ENCODE measurements around the gene CACTIN. TPM values are rescaled to one million over a fixed set of nuclear protein-coding genes. Genes with fewer than 3 reads are reported as not detected.

The CACTIN gene
- total RNA-seq, 3 donors from 2014 or later: 21.8 to 30.5 (median 27.5) TPM

DNA sequence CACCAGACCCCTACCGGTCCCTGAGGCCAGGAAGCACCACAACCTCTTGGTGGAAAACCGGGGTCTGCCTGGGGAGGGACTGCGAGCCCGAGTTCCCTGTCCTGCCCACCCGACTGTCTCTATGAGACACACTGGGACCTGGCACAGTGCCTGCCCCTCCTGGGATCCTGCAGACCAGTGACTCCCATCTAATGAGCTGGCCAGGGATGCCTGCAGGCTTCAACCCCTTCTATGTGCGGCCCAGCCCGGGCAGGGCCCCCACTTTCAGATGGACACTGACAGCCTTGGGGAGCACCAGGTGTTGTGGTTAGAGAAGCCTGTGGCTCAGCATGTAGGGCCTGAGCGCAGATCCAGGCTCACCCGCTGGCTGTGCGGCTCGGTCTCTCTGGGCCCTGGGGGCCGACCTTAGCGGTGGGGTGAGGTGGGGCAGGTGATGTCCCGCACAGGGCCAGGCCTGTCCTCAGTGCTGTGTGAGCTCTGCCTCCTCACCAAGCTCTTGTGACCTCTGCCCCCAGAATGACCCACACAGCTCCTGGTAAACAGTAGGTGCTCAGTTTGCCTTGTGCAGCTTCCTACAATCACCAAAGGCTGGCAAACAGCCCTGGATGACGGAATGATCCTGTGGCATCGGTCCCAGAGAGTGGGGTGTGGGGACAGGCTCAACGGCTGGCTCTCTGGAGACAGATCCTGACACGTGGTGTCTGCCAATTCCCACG is 17.9 kb upstream of the CACTIN start:
- DNase-seq (ENCODE audit: low spot score in 2 of 2): peak; percentile 44 to 73
- no peaks in the 10 kb centered on the region for H3K27me3 ChIP-seq
- H3K36me3 ChIP-seq: no peaks in the 10 kb centered on the region
- peak overlapping the region in 1 of 2 donors; percentile 25 for H3K27ac ChIP-seq
- no peak overlapping the region for H3K4me3 ChIP-seq
- no peaks in the 10 kb centered on the region for H3K9me3 ChIP-seq
- H3K4me1 ChIP-seq: no peaks in the 10 kb centered on the region
- TF ChIP-seq, protein P1, sequence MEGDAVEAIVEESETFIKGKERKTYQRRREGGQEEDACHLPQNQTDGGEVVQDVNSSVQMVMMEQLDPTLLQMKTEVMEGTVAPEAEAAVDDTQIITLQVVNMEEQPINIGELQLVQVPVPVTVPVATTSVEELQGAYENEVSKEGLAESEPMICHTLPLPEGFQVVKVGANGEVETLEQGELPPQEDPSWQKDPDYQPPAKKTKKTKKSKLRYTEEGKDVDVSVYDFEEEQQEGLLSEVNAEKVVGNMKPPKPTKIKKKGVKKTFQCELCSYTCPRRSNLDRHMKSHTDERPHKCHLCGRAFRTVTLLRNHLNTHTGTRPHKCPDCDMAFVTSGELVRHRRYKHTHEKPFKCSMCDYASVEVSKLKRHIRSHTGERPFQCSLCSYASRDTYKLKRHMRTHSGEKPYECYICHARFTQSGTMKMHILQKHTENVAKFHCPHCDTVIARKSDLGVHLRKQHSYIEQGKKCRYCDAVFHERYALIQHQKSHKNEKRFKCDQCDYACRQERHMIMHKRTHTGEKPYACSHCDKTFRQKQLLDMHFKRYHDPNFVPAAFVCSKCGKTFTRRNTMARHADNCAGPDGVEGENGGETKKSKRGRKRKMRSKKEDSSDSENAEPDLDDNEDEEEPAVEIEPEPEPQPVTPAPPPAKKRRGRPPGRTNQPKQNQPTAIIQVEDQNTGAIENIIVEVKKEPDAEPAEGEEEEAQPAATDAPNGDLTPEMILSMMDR (IDR thresholded peaks at IDR 0.05): no peak
- TF ChIP-seq POLR2A (IDR thresholded peaks at IDR 0.05): no peak
- intact Hi-C loops (cut with DNase I; ENCODE audit: low total_unique reads): no loop called here

DNA sequence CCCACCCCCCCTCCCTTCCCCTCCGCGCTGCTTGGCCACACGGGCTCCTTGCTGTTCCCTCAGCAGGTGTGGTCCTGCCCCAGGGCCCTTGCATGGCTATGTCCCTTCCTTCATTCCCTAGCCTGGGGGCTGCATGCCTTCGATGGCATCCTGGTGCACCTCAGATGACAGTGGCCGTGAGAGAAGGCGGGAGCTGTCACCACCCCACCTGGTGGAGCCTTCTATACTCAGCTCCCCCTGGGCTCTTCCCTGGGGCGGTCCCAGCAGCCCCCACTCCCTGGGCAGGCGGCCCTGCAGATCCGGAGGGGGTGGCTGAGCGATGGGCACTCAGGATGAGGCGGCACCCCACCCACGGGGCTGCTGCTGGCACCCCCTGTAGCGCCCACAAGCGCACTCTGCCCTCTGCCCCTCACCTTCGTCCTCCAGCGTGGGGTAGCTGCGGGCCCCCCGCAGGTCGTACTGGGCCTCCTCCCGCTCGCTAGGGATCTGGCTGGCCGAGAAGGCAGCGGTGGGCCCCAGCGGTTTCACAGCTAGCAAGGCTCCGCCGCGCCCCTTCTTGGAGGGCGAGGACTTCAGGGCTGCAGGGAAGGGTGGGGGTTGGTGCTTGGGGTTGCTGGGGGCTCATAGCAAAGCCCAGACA is 17.2 kb upstream of the CACTIN start:
- Histone ChIP-seq H3K27ac (no peak overlapping the region), H3K4me1 (no peaks in the 10 kb centered on the region), H3K4me3 (no peak overlapping the region), H3K36me3 (no peaks in the 10 kb centered on the region), H3K9me3 (no peaks in the 10 kb centered on the region), H3K27me3 (no peaks in the 10 kb centered on the region)
- TF ChIP-seq POLR2AphosphoS5 (IDR thresholded peaks at IDR 0.05) (no peak), POLR2A (IDR thresholded peaks at IDR 0.05) (no peak)
- TF ChIP-seq, protein P1 (IDR thresholded peaks at IDR 0.05): no peak
- DNase-seq (ENCODE audit: low spot score in 2 of 2): no peak
- intact Hi-C loops (cut with DNase I; ENCODE audit: low total_unique reads): no loop called here

DNA sequence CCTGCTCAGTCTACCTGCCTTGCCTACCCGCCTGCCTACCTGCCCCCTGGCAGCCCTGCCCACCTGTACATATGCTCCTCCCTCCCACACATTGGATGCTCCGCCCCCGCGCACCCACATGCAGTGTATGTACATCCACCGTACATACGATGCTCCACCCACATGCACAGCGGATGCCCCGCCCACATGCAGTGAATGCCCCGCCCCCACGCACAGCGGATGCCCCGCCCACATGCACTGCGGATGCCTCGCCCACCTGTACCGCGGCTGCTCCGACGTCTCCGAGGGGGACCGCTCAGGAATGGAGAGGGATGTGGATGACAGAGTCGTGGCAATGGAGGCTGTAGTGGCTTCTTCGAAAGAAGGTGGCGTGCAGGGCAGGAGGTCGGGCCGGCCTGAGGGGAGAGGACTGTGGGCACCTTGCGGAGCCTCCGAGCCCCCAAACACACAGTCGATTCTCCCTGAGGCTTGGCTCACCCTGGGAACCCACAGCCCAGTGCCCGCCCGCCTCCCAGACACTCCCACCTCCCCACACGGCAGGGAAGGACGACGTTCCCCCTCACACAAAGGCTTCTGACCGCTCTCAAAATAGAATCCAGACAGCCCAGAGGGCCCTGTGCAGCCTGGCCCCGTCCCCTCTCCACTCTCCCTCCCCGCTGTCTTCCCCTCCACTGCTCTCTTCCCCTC is 16.5 kb upstream of the CACTIN start:
- intact Hi-C loops (cut with DNase I; ENCODE audit: low total_unique reads): no loop called here
- H3K4me1 ChIP-seq: no peaks in the 10 kb centered on the region
- H3K4me3 ChIP-seq: no peak overlapping the region
- H3K27ac ChIP-seq: no peak overlapping the region
- H3K9me3 ChIP-seq: no peaks in the 10 kb centered on the region
- TF ChIP-seq, protein P1 (IDR thresholded peaks at IDR 0.05): no peak
- no peak for TF ChIP-seq POLR2A (IDR thresholded peaks at IDR 0.05)
- TF ChIP-seq POLR2AphosphoS5 (IDR thresholded peaks at IDR 0.05): no peak
- no peaks in the 10 kb centered on the region for H3K36me3 ChIP-seq
- H3K27me3 ChIP-seq: no peaks in the 10 kb centered on the region
- DNase-seq (ENCODE audit: low spot score in 2 of 2): no peak

DNA sequence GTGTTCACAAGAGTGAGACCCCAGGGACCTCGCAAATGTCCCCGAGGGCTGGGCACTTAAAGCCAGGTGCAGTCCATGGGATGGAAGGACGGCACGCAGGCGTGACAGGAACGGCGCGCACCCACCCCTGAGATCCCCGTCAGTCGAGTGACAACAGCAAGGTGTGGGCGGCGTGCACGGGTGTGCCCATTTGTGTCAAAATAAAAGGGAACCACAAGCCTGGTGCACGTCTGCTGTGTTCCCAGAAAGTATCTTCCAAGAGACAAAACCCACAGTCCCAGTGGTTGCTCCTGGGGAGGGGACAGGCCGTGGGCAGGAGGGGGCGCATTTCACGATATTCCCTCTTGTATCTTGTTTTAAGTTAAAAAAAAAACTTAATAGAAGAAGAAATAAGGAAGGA is 15.7 kb upstream of the CACTIN start:
- Histone ChIP-seq H3K36me3 (no peaks in the 10 kb centered on the region), H3K27me3 (no peaks in the 10 kb centered on the region), H3K4me3 (no peak overlapping the region), H3K9me3 (no peaks in the 10 kb centered on the region), H3K4me1 (no peaks in the 10 kb centered on the region), H3K27ac (no peak overlapping the region)
- TF ChIP-seq, protein P1 (IDR thresholded peaks at IDR 0.05): no peak
- TF ChIP-seq POLR2AphosphoS5 (IDR thresholded peaks at IDR 0.05): no peak
- no peak for TF ChIP-seq POLR2A (IDR thresholded peaks at IDR 0.05)
- intact Hi-C loops (cut with DNase I; ENCODE audit: low total_unique reads): no loop called here
- DNase-seq (ENCODE audit: low spot score in 2 of 2): no peak
